Stimulated activated naive B cell treated with anti-CD40 and anti-IgM and Interleukin-4, amounts not matched to agents 10 μg/mL and 1 μg/mL and 100 μg/mL, for 72 hours (primary cell): ENCODE results near the gene SPTBN4.
A peak's percentile ranks its signal among the peaks of the same experiment; 100 is the strongest.

Experiments used
- ATAC-seq, 2 donors: fragments of 150-1000 bp; cut with Tn5 transposase; replicated peaks; 2 replicates each; pipeline ENCODE4 v1.10.0; 2021; ENCODE audit warnings: moderate library complexity in 1 of 2
- DNase-seq: peaks from one replicate; pipeline ENCODE4 v3.0.0; 2021
- H3K27ac Mint-ChIP-seq: one replicate; pipeline ENCODE4 v1.8.0; 2022; ENCODE audit warnings: mild to moderate bottlenecking, mixed read lengths
- H3K27me3 Mint-ChIP-seq, 2 donors: one replicate each; pipeline ENCODE4 v1.8.0; 2022; ENCODE audit warnings: mixed read lengths in 2 of 2
- H3K36me3 Mint-ChIP-seq, 2 donors: one replicate each; pipeline ENCODE4 v1.8.0; 2022; ENCODE audit warnings: mixed read lengths in 2 of 2, mild to moderate bottlenecking in 1 of 2
- H3K4me1 Mint-ChIP-seq, 2 donors: one replicate each; pipeline ENCODE4 v1.8.0; 2022; ENCODE audit warnings: mixed read lengths in 2 of 2, mild to moderate bottlenecking in 1 of 2
- H3K4me3 Mint-ChIP-seq, 2 donors: one replicate each; pipeline ENCODE4 v1.8.0; 2022; ENCODE audit warnings: mild to moderate bottlenecking in 2 of 2, mixed read lengths in 2 of 2, moderate library complexity in 1 of 2
- H3K9me3 Mint-ChIP-seq, 2 donors: one replicate each; pipeline ENCODE4 v1.8.0; 2022; ENCODE audit warnings: mixed read lengths in 2 of 2, mild to moderate bottlenecking in 1 of 2

The SPTBN4 gene

DNA sequence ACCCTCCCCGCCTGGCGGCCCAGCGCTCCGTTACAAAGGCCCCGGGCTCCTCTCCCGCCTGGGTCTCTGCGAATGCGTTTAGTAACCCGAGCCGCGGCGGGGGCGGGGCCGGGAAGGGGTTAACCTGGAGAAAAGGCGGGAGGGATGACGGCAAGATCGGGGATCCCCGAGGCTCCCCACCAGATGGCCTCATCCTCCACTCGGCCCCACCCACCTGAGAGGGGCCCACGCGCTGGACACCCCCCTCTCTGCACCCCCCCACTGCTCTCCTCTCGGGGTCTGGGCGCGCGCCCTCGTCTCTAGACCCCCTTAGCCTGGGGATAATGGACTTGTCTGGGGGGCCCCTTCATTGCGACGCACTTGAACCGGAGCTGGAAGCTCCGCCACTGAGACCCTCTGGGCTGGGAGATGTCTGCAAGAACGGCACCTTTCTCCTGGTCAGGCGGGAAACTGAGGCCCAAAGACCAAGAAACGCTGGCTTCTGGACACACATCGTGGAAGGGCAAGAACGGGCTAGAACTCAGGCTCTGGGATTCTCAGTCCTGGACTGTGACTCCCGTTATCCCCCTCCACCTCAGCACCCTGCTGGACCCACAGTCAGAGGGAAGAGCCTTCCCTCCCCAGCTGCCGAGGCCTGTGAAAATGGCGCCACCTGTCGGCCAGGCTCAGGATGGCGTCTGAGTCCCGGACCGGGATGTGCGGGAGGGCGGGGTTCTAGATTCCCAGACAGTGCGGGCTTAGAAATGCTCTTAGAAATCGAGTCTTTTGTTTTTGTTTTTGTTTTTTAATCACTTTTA is 131.5 kb downstream of the SPTBN4 start:
- no peak overlapping the region for H3K4me3 Mint-ChIP-seq
- DNase-seq: peak; percentile 70
- no peaks in the 10 kb centered on the region for H3K9me3 Mint-ChIP-seq
- H3K27ac Mint-ChIP-seq: no peak overlapping the region
- no peaks in the 10 kb centered on the region for H3K36me3 Mint-ChIP-seq
- H3K27me3 Mint-ChIP-seq: peaks cover 49 to 66% of the 10 kb centered on the region in 2 donors
- H3K4me1 Mint-ChIP-seq: peaks cover 34 to 71% of the 10 kb centered on the region in 2 donors
- peak; percentile 74 to 76 for ATAC-seq

DNA sequence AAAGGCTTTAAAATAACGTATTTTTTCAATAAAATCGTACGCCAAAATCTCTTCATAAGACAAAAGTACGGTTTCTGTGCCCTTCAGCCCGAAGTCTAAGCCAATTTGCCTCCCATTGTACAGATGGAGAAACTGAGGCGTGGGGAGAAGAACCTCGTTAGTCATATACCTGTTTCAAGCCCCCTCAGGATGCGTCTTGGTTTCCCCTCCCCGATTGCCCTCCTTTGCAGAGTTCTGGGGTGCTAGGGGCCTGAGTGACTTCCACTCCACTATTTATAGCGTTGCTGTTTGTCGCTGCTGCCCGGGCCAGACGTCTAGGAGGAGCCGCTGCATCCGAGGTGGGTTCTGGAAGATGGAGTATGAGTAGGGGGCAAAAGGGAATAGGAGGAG is 132.1 kb downstream of the SPTBN4 start:
- DNase-seq (no peak), ATAC-seq (no peak)
- H3K4me3 Mint-ChIP-seq: no peak overlapping the region
- peaks cover 0 to under 1% of the 10 kb centered on the region in 2 donors for H3K9me3 Mint-ChIP-seq
- H3K27ac Mint-ChIP-seq: no peak overlapping the region
- peaks cover 40 to 77% of the 10 kb centered on the region in 2 donors for H3K4me1 Mint-ChIP-seq
- H3K27me3 Mint-ChIP-seq: peaks cover 50 to 71% of the 10 kb centered on the region in 2 donors
- H3K36me3 Mint-ChIP-seq: no peaks in the 10 kb centered on the region

DNA sequence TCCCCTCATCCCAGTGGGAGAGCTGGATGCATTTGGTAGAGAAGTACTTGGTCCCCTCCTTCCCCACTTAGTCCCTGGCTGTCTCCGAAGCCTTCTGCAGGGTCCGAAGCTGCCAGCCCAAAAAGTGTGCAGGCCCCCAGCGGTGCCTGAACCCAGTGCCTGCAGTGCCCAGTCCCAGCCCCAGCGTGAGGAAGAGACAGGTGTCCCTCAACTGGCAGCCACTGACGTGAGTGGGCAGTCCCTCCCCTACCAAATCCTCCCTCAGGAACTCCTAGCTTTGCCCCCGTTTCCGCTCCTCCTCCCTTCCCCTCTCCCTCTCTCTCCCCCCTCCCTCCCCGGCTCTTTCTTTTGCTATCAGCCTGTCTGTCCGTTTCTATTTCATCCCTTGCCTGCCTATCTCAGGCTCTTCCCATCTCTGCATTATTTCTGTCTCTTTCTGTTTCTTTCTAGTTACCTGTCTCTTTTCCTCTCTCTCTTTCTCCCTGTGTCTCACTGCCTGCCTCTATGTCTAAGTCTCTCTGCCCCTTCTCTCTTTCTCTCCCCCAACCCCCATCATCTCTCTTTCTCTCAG is 132.6 kb downstream of the SPTBN4 start:
- Mint-ChIP-seq H3K4me1 (peaks cover 41 to 78% of the 10 kb centered on the region in 2 donors), H3K27ac (no peak overlapping the region), H3K27me3 (peaks cover 50 to 72% of the 10 kb centered on the region in 2 donors), H3K36me3 (no peaks in the 10 kb centered on the region), H3K9me3 (peaks cover 2 to 3% of the 10 kb centered on the region in 2 donors), H3K4me3 (peak overlapping the region; percentile 1 to 30)
- no peak for DNase-seq
- ATAC-seq: no peak

DNA sequence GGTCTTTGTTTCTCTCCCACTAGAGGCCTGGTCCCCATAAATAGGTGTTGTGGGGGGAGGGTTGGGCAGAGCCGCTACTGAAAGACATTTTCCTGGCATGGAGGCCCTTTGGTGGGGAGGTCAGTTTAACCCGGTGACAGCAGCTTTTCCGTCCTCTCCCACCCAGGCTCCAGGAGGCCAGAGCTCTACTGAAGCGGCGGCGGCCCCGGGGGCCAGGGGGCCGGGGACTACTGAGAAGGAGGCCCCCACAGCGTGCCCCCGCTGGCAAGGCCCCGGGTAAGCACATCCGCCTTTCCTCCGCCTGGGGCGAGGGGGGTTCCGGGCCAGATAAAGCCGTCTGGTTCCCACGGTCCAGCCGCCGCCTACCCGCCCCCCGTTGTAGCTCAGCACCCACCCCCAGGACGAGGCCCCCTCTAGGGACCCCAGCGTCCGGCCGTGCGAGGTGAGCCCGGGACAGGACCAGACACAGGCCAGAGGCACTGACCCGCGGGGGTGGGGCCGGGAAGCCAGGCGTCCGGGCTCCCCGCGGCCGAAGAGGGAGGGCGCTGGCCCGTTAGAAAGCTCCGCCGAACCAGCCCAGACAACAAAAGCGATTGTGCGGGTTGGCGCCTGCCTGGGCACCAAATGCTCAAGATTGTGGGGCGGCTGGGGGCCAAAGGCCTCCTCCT is 133.2 kb downstream of the SPTBN4 start:
- peaks cover 2 to 3% of the 10 kb centered on the region in 2 donors for H3K9me3 Mint-ChIP-seq
- H3K4me3 Mint-ChIP-seq: peak overlapping the region; percentile 33 to 69
- H3K27me3 Mint-ChIP-seq: peaks cover 45 to 66% of the 10 kb centered on the region in 2 donors
- H3K36me3 Mint-ChIP-seq: no peaks in the 10 kb centered on the region
- no peak for DNase-seq
- ATAC-seq: no peak
- H3K27ac Mint-ChIP-seq: no peak overlapping the region
- H3K4me1 Mint-ChIP-seq: peaks cover 42 to 79% of the 10 kb centered on the region in 2 donors

DNA sequence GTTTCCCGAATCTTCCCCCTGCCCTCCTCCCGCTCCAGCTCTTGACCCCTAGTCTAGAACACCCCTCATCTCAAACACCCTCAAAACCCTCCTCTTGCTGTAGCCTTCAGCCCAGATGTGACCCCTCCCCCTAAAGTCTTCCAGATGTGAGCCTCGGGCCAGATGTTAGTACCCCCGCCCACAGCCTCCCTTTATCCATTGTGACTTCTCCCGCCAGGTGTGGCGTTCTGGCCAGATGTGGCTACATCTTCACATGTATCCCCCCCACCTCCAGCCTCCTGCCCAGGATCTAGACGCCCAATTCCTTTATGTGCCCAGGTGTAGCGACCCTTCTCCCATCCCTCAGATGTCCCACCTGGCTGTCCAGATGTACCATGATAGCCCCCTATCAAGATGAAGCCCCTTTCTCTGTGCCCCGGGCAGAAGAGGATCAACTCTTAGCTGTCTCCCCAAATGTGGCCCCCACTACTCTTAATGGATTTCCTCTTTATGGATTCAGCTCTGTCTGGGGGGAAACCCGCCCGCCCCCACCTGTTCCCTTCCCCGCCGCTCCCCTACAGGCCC is 133.9 kb downstream of the SPTBN4 start:
- Mint-ChIP-seq H3K27ac (peak overlapping the region; percentile 22), H3K27me3 (peaks cover 45 to 61% of the 10 kb centered on the region in 2 donors), H3K36me3 (no peaks in the 10 kb centered on the region), H3K4me1 (peaks cover 46 to 85% of the 10 kb centered on the region in 2 donors), H3K4me3 (peak overlapping the region; percentile 33 to 69), H3K9me3 (peaks cover 2 to 3% of the 10 kb centered on the region in 2 donors)
- no peak for ATAC-seq
- DNase-seq: no peak

DNA sequence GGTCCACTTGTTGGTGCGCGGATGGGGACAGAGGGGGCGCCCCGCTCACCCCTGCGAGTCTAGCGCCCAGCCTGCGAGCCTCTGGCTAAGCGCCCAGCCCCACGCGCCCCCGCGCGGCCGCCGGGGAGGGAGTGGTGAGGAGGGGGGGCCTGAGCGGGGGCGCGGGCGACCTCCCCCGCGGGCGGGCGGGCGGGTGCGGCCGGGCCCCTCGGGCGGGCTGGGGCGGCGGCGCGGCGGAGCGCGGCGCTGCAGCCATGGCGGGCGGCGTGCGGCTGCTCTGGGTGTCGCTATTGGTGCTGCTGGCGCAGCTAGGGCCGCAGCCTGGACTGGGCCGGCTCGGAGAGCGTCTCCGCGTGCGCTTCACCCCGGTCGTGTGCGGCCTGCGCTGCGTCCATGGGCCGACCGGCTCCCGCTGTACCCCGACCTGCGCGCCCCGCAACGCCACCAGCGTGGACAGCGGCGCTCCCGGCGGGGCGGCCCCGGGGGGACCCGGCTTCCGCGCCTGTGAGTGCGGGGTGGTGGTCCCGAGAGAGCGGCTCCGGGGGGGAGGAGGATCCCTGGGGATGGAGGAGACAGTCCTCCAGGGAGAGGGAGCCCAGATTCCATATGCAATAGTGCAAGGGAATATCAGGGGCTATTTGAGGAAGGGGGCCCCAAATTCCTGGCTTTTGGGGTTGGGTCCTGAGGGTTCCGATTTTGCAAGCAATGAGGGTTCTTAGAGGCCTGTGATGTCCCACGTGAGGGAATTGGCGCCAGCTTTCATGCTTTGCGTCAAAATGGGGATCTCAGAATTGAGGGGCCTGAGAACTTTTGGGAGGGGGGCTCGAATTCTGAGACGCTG is 134.6 kb downstream of the SPTBN4 start, which contains the start of gene LTBP4:
Gene LTBP4 (plus strand): TSS at position 236 of the 841 bp plus-strand sequence. CDS start 19 bp downstream, at position 255.
- Mint-ChIP-seq H3K4me1 (peaks cover 51 to 90% of the 10 kb centered on the region in 2 donors), H3K9me3 (peaks cover 2 to 3% of the 10 kb centered on the region in 2 donors), H3K27ac (peak within 1 kb of the TSS; percentile 56), H3K4me3 (peak within 1 kb of the TSS; percentile 62 to 69), H3K27me3 (peaks cover 42 to 57% of the 10 kb centered on the region in 2 donors), H3K36me3 (no peaks in the 10 kb centered on the region)
- DNase-seq (no peak), ATAC-seq (no peak)

DNA sequence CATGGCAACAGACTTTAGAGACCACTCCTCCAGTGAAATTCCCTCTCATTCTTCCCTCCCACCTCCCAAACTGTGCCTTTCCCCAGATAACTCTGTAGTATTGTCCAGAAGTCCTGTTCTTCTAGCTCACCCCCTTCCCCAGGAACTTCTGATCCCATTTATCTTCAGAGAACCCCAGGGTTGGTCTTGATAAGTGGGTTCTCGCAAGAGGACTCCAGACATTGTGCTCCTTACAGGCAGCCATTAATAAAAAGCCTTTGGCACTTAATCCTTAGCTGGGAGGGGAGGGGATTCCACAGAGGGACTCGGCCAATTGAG is 136.2 kb downstream of the SPTBN4 start:
- DNase-seq: no peak
- Mint-ChIP-seq H3K36me3 (peaks cover 0 to 2% of the 10 kb centered on the region in 2 donors), H3K9me3 (peaks cover 2 to 3% of the 10 kb centered on the region in 2 donors), H3K4me1 (peaks cover 52 to 76% of the 10 kb centered on the region in 2 donors), H3K27me3 (peaks cover 34 to 55% of the 10 kb centered on the region in 2 donors), H3K27ac (no peak overlapping the region), H3K4me3 (no peak overlapping the region)
- no peak for ATAC-seq

DNA sequence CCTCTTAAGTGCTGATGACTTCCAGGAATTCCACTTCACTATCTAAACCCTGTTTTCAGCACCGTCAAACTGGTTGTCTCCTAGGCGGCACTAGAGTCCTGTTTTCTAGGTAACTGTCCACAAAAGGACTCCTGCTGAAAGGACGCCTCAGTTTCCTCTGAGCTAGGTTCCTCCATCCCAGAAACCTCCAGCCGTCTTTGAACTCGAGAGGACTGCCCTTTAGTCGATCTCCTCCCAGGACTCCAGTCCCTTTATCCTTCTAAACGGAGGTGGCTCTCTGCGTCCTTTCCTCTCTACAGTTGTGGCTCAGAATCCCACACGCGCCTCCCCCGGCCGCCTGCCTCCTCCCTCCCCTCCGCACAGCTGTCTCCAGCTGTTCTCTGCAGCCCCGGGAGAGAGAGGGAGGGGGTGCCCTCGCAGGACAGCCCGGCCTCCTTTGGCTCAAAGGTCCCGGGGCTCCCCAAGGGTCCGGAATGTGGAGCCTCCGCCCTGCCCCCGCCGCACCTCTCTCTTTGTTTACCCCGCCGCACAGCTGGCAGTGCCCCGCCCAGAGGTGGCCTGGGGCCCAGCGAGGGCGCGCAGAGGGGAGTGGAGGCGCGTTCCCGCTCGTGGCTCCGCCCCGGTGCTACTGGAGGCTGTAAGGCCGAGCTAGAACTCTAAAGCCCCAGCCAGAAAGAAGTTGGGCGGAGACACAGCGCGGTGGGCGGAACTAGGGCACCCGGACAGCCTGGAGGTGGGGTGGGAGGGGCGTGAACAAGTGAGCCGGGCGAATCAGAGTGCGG is 136.8 kb downstream of the SPTBN4 start:
- H3K36me3 Mint-ChIP-seq: peaks cover 0 to 2% of the 10 kb centered on the region in 2 donors
- peak overlapping the region; percentile 83 to 85 for H3K4me3 Mint-ChIP-seq
- H3K9me3 Mint-ChIP-seq: peaks cover 2 to 3% of the 10 kb centered on the region in 2 donors
- peak; percentile 92 for DNase-seq
- peak overlapping the region; percentile 78 for H3K27ac Mint-ChIP-seq
- peaks cover 52 to 73% of the 10 kb centered on the region in 2 donors for H3K4me1 Mint-ChIP-seq
- peak; percentile 69 to 84 for ATAC-seq
- H3K27me3 Mint-ChIP-seq: peaks cover 34 to 53% of the 10 kb centered on the region in 2 donors

DNA sequence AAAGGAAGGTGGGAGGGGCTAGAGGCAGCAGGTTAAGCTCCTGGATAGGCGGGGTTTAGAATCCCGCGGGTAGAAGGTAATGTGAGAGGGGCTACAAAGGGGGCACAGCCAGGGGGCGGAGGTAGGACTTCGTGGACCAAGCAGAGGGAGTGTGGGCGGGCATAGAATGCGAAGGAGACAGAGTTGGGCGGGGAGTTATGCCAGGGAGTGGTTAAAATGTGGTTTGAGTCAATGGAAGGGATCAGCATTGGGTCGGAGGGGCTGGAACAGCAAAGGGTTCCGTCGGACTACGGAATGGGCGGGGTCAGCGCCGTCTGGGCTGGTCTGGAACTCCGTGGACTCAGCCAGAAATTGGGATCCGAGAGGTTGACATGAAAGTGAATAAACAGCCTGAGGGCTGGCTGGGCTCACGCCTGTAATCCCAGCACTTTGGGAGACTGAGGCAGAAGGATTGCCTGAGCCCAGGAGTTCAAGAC is 137.4 kb downstream of the SPTBN4 start:
- H3K36me3 Mint-ChIP-seq: peaks cover 0 to 2% of the 10 kb centered on the region in 2 donors
- H3K27ac Mint-ChIP-seq: peak overlapping the region; percentile 78
- H3K4me3 Mint-ChIP-seq: peak overlapping the region; percentile 83 to 85
- peaks cover 53 to 73% of the 10 kb centered on the region in 2 donors for H3K4me1 Mint-ChIP-seq
- H3K9me3 Mint-ChIP-seq: peaks cover 2 to 3% of the 10 kb centered on the region in 2 donors
- H3K27me3 Mint-ChIP-seq: peaks cover 30 to 46% of the 10 kb centered on the region in 2 donors
- no peak for ATAC-seq
- DNase-seq: no peak

DNA sequence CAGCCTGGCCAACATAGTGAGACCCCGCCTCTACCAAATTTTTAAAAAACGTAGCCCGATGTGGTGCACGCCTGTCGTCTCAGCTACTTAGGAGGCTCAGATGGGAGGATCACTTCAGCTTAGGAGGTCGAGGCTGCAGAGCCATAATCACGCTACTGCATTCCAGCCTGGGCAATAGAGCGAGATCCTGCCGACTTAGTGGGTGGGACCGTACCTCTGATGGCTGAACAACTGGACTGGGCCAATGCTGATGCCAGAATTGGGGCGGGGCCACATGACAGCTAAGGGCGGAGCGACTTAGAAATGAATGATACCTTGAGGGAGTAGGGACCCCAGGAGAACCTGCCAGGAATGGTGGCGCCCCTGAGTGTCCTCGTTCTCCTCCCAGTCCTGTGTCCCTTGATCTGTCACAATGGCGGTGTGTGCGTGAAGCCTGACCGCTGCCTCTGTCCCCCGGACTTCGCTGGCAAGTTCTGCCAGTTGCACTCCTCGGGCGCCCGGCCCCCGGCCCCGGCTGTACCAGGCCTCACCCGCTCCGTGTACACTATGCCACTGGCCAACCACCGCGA is 137.9 kb downstream of the SPTBN4 start:
- Mint-ChIP-seq H3K36me3 (peaks cover 0 to 2% of the 10 kb centered on the region in 2 donors), H3K27ac (peak overlapping the region; percentile 77), H3K9me3 (peaks cover 2 to 3% of the 10 kb centered on the region in 2 donors), H3K27me3 (peaks cover 26 to 41% of the 10 kb centered on the region in 2 donors), H3K4me1 (peaks cover 48 to 70% of the 10 kb centered on the region in 2 donors), H3K4me3 (peak overlapping the region; percentile 82 to 84)
- DNase-seq: no peak
- no peak for ATAC-seq

DNA sequence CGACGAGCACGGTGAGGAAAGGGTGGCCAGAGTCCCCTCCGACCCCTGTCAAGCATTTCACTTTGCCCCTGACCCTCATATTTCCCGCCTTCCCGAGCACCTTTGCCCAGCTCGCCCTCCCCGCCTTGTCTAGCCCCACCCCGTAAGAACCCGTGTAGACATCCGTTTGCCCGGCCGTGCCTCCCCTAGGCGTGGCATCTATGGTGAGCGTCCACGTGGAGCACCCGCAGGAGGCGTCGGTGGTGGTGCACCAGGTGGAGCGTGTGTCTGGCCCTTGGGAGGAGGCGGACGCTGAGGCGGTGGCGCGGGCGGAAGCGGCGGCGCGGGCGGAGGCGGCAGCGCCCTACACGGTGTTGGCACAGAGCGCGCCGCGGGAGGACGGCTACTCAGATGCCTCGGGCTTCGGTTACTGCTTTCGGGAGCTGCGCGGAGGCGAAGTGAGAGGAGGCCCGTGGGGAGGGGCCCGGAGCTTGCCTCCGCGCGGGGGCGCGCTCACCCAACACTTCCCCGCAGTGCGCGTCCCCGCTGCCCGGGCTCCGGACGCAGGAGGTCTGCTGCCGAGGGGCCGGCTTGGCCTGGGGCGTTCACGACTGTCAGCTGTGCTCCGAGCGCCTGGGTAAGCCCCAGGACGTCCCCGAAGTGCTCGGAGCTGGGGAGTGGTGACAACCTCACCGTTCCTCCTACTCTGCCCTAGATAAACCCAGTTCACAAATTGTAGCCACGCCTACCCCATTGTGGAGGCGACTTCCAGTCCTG is 138.6 kb downstream of the SPTBN4 start:
- peaks cover 23 to 36% of the 10 kb centered on the region in 2 donors for H3K27me3 Mint-ChIP-seq
- H3K4me3 Mint-ChIP-seq: peak overlapping the region; percentile 82 to 84
- H3K4me1 Mint-ChIP-seq: peaks cover 53 to 70% of the 10 kb centered on the region in 2 donors
- H3K9me3 Mint-ChIP-seq: peaks cover 2 to 3% of the 10 kb centered on the region in 2 donors
- peaks cover 0 to 2% of the 10 kb centered on the region in 2 donors for H3K36me3 Mint-ChIP-seq
- DNase-seq: peak; percentile 70
- peak; percentile 46 to 60 for ATAC-seq
- H3K27ac Mint-ChIP-seq: peak overlapping the region; percentile 77
